Heart left ventricle (tissue), 13 donors: Measurements from ENCODE around the gene DEPDC1B.

Experiments used
- POLR2A ChIP-seq, 2 donors: fragments of 450-650 bp; IDR thresholded peaks; one replicate each; pipeline ENCODE4 v1.6.1; 2017; ENCODE audit warnings: antibody characterized with exemption in 2 of 2, mild to moderate bottlenecking in 2 of 2, moderate library complexity in 2 of 2
- TF ChIP-seq, protein P1 (sequence below), 12 donors: fragments of 200-600 bp; sonication (generic) in 4 of 12; IDR thresholded peaks; one replicate each; pipeline versions ENCODE4 v1.5.0 to v1.8.0; 2018 to 2022; ENCODE audit warnings: antibody characterized with exemption in 12 of 12, mild to moderate bottlenecking in 5 of 12
- donor health status: ischemic (EF 13 %, LVEDD 7.1; RV severe dilation, severe dysfunction).
- donor health status: DM: no; HTN: yes; CAD: no.
- donor health status: DM: no; HTN: no; CAD: no.
- donor health status: ischemic (EF 25% LVEDD 6.9; RV normal size, moderate dysfunction).
- donor health status: ischemic (EF 25% LVEDD 5.7; RV mildly dilated, moderate dysfunction).
- donor health status: ischemic (EF 35%, LVEDD 5.7; RV mildly dilated, moderate dysfunction).
- donor health status: nonischemic (EF 11% LVEDD 7.7; RV severe dilation, severe dysfunction).
- donor health status: DM: yes; HTN: yes; CAD: no.
- donor health status: PGD.
- donor health status: ischemic (EF 29% LVEDD 5.4; RV normal size, mild dysfunction).
- donor health status: nonischemic (EF 23%, LVEDD 6.1; RV moderate dilation, normal function).

- TF ChIP-seq, protein P1, sequence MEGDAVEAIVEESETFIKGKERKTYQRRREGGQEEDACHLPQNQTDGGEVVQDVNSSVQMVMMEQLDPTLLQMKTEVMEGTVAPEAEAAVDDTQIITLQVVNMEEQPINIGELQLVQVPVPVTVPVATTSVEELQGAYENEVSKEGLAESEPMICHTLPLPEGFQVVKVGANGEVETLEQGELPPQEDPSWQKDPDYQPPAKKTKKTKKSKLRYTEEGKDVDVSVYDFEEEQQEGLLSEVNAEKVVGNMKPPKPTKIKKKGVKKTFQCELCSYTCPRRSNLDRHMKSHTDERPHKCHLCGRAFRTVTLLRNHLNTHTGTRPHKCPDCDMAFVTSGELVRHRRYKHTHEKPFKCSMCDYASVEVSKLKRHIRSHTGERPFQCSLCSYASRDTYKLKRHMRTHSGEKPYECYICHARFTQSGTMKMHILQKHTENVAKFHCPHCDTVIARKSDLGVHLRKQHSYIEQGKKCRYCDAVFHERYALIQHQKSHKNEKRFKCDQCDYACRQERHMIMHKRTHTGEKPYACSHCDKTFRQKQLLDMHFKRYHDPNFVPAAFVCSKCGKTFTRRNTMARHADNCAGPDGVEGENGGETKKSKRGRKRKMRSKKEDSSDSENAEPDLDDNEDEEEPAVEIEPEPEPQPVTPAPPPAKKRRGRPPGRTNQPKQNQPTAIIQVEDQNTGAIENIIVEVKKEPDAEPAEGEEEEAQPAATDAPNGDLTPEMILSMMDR (IDR thresholded peaks at IDR 0.05): no peak
- no peak for TF ChIP-seq POLR2A (IDR thresholded peaks at IDR 0.05)
These were observed 60.4 kb downstream of the DEPDC1B start for GRCh38 chr5:60639544-60639943.
